Spleen (tissue), 11 donors: ENCODE measurements around the gene SNW1. TPM values are rescaled to one million over a fixed set of nuclear protein-coding genes. Genes with fewer than 3 reads are reported as not detected.
"Not testable (repeated sequence)": the region's sequence is repeated elsewhere in the genome, so short reads cannot be mapped to it uniquely, and the experiment has no call there.

Source experiments
- DNase-seq: peaks from one replicate; pipeline ENCODE4 v3.0.0-alpha.2; 2020
- H3K27ac ChIP-seq, 8 donors: fragments of 200-600 bp; sonication (generic) in 7 of 8; 1 replicate in 4 of 8; 2 replicates in 4 of 8; pipeline versions ENCODE4 v1.5.0 to v1.8.0; 2016 to 2021; ENCODE audit warnings: inconsistent platforms in 4 of 8, mild to moderate bottlenecking in 4 of 8, moderate library complexity in 1 of 8
- H3K27me3 ChIP-seq, 7 donors: fragments of 200-600 bp; sonication (generic) in 6 of 7; replicated peaks in 1 of 7; 1 replicate in 4 of 7; 2 replicates in 3 of 7; pipeline versions ENCODE4 v1.5.0 to v1.8.0; 2016 to 2021; ENCODE audit warnings: inconsistent platforms in 3 of 7, mild to moderate bottlenecking in 1 of 7
- H3K36me3 ChIP-seq, 6 donors: fragments of 200-600 bp; sonication (generic) in 5 of 6; 1 replicate in 4 of 6; 2 replicates in 2 of 6; pipeline versions ENCODE4 v1.5.0 to v1.8.0; 2016 to 2021; ENCODE audit warnings: inconsistent platforms in 2 of 6
- H3K4me1 ChIP-seq, 6 donors: fragments of 200-600 bp; sonication (generic) in 5 of 6; 1 replicate in 3 of 6; 2 replicates in 3 of 6; pipeline versions ENCODE4 v1.5.0 to v1.8.0; 2016 to 2021; ENCODE audit warnings: inconsistent platforms in 3 of 6
- H3K4me3 ChIP-seq, 8 donors: fragments of 200-600 bp; sonication (generic) in 7 of 8; 1 replicate in 4 of 8; 2 replicates in 4 of 8; pipeline versions ENCODE4 v1.5.0 to v1.8.0; 2016 to 2021; ENCODE audit warnings: inconsistent platforms in 4 of 8, mild to moderate bottlenecking in 4 of 8, moderate library complexity in 2 of 8
- H3K9me3 ChIP-seq, 8 donors: fragments of 200-600 bp; sonication (generic) in 7 of 8; 1 replicate in 4 of 8; 2 replicates in 4 of 8; pipeline versions ENCODE4 v1.5.0 to v1.8.0; 2016 to 2021; ENCODE audit warnings: inconsistent platforms in 4 of 8
- CTCF ChIP-seq, 11 experiments: fragments of 200-600 bp in 7 of 11; fragments of 450-650 bp in 4 of 11; sonication (generic) in 4 of 11; IDR thresholded peaks in 8 of 11; conservative IDR thresholded peaks in 3 of 11; 1 replicate in 7 of 11; 2 replicates in 4 of 11; pipeline versions ENCODE4 v1.4.0 to v1.8.0; 2016 to 2021; ENCODE audit warnings: antibody characterized with exemption in 11 of 11, inconsistent platforms in 4 of 11, mild to moderate bottlenecking in 1 of 11
- POLR2A ChIP-seq, 3 donors: fragments of 450-650 bp; IDR thresholded peaks; one replicate each; pipeline ENCODE4 v1.5.1; 2017; ENCODE audit warnings: antibody characterized with exemption in 3 of 3, mild to moderate bottlenecking in 1 of 3
- POLR2AphosphoS5 ChIP-seq, 3 donors: sonication (generic); formaldehyde crosslinking; IDR thresholded peaks; one replicate each; pipeline ENCODE4 v1.5.1; 2017; ENCODE audit warnings: antibody characterized with exemption in 3 of 3
- WGBS, 5 donors: extraction: QIAGEN DNeasy Blood & Tissue Kit in 3 of 5; methylation state at CpG; one replicate each; pipeline versions ENCODE4 v1.1.5 to v1.1.7; 2013 to 2018; 5-methylcytosine and 5-hydroxymethylcytosine counted together
- intact Hi-C: fragments of 100-400 bp; cut with DNase I; formaldehyde crosslinking; loops from one replicate; pipeline ENCODE4 v1.15.0; 2023; ENCODE audit warnings: low total_unique reads
- polyA plus RNA-seq, 3 donors: library from polyadenylated mRNA; stranded (reverse); fragments of 200-250 nt; gene quantifications; one replicate each; pipeline ENCODE4 v1.2.1, GENCODE V29; 2013
- total RNA-seq, 7 donors: library from RNA; depleted of rRNA in 3 of 7; stranded (reverse); fragments of >200 nt in 3 of 7; fragmentation: NEBNext Ultra II Directional in 4 of 7; extraction: Animal tissue kit (Norgen Biotek cat#: 25700) in 4 of 7; gene quantifications; one replicate each; pipeline versions ENCODE4 v1.1.0 to v1.2.1, GENCODE V29; 2016 to 2021
- donor health status: healthy with polysubstance abuse.
- donor health status: DM: no; HTN: no; CAD: no; lungs with moderate emphysema.
- donor health status: DM: no; HTN: no; CAD: no.
- donor health status: Bipolar disorder and iron deficiency.
- donor health status: healthy.
- donor health status: DM: no; HTN: no; CAD: no.
- donor health status: DM: yes; HTN: yes; CAD: no.

Gene SNW1
- total and polyA plus RNA-seq, 10 donors: 35.2 to 77.3 (median 54.5) TPM

GRCh38 chr14:77794357-77794756 lies 33.4 kb upstream of the SNW1 start:
- H3K27ac ChIP-seq: no peak overlapping the region
- peaks cover 0 to 3% (median under 1%) of the 10 kb centered on the region in 6 donors for H3K4me1 ChIP-seq
- WGBS, 5 donors: 69 to 82% (median 79%) methylated on average over 3 to 4 of the region's 4 CpGs
- TF ChIP-seq CTCF (IDR thresholded peaks at IDR 0.05 in 8 of 11, conservative IDR thresholded peaks at IDR 0.05 in 3 of 11): no peak
- no peak for TF ChIP-seq POLR2A (IDR thresholded peaks at IDR 0.05)
- no peak for TF ChIP-seq POLR2AphosphoS5 (IDR thresholded peaks at IDR 0.05)
- intact Hi-C loops: no loop called here
- H3K4me3 ChIP-seq: no peak overlapping the region
- no peaks in the 10 kb centered on the region for H3K36me3 ChIP-seq
- DNase-seq: no peak
- H3K9me3 ChIP-seq: no peaks in the 10 kb centered on the region
- H3K27me3 ChIP-seq: peaks cover 0 to 5% (median 0%) of the 10 kb centered on the region in 7 donors

GRCh38 chr14:77793255-77793654 lies 32.3 kb upstream of the SNW1 start:
- H3K4me1 ChIP-seq, H3K27ac ChIP-seq, H3K4me3 ChIP-seq, H3K36me3 ChIP-seq, H3K27me3 ChIP-seq, intact Hi-C loops, DNase-seq, H3K9me3 ChIP-seq: not testable (repeated sequence)
- 82 to 94% (median 90%) methylated on average over 3 of the region's 3 CpGs for WGBS, 5 donors

- 23 to 57% (median 35%) methylated on average over 1 of the region's 1 CpG for WGBS, 5 donors
- H3K9me3 ChIP-seq: no peaks in the 10 kb centered on the region
- no peaks in the 10 kb centered on the region for H3K36me3 ChIP-seq
- TF ChIP-seq POLR2AphosphoS5 (IDR thresholded peaks at IDR 0.05): no peak
- peak; percentile 2 for DNase-seq
- H3K27me3 ChIP-seq: peaks cover 0 to 5% (median 0%) of the 10 kb centered on the region in 7 donors
- H3K4me3 ChIP-seq: no peak overlapping the region
- intact Hi-C loops: no loop called here
- no peak overlapping the region for H3K27ac ChIP-seq
- no peaks in the 10 kb centered on the region for H3K4me1 ChIP-seq
Observed at GRCh38 chr14:77791225-77791600, 30.3 kb upstream of the SNW1 start.

- TF ChIP-seq POLR2AphosphoS5 (IDR thresholded peaks at IDR 0.05) (no peak), POLR2A (IDR thresholded peaks at IDR 0.05) (no peak), CTCF (IDR thresholded peaks at IDR 0.05 in 8 of 11, conservative IDR thresholded peaks at IDR 0.05 in 3 of 11) (no peak)
- H3K4me1 ChIP-seq: no peaks in the 10 kb centered on the region
- intact Hi-C loops: no loop called here
- DNase-seq: peak; percentile 9
- H3K27ac ChIP-seq: no peak overlapping the region
- peaks cover 0 to 5% (median 0%) of the 10 kb centered on the region in 7 donors for H3K27me3 ChIP-seq
- H3K36me3 ChIP-seq: no peaks in the 10 kb centered on the region
- no peaks in the 10 kb centered on the region for H3K9me3 ChIP-seq
- no peak overlapping the region for H3K4me3 ChIP-seq
- WGBS, 5 donors: 68 to 75% (median 71%) methylated on average over 6 of the region's 6 CpGs
Observed at GRCh38 chr14:77790566-77791224, 29.7 kb upstream of the SNW1 start.

- H3K36me3 ChIP-seq: no peaks in the 10 kb centered on the region
- no peak overlapping the region for H3K4me3 ChIP-seq
- WGBS, 5 donors: 41 to 63% (median 57%) methylated on average over 4 of the region's 4 CpGs
- no peak for TF ChIP-seq CTCF (IDR thresholded peaks at IDR 0.05 in 8 of 11, conservative IDR thresholded peaks at IDR 0.05 in 3 of 11)
- no peak for TF ChIP-seq POLR2AphosphoS5 (IDR thresholded peaks at IDR 0.05)
- TF ChIP-seq POLR2A (IDR thresholded peaks at IDR 0.05): no peak
- no peaks in the 10 kb centered on the region for H3K9me3 ChIP-seq
- H3K4me1 ChIP-seq: no peaks in the 10 kb centered on the region
- no peak for DNase-seq
- H3K27ac ChIP-seq: no peak overlapping the region
- intact Hi-C loops: no loop called here
- H3K27me3 ChIP-seq: peaks cover 0 to 5% (median 0%) of the 10 kb centered on the region in 7 donors
Observed at GRCh38 chr14:77786148-77786547, 25.2 kb upstream of the SNW1 start.
